H9 (cell line): ENCODE measurements around the gene ERFE. TPM values are rescaled to one million over a fixed set of nuclear protein-coding genes. Genes with fewer than 3 reads are reported as not detected.

Experiments
- DNase-seq: peaks from one replicate; pipeline ENCODE4 v3.0.0-alpha.2; 2017
- H2AFZ ChIP-seq: one replicate; pipeline ENCODE4 v1.6.1; 2013; ENCODE audit warnings: mild to moderate bottlenecking, low read length, control low read depth, moderate library complexity
- H2AK5ac ChIP-seq: 2 replicates; pipeline ENCODE4 v1.6.1; 2013; ENCODE audit warnings: low read length, control low read depth, mixed read lengths; ENCODE audit not compliant: insufficient read length
- H2BK120ac ChIP-seq: one replicate; pipeline ENCODE4 v1.6.1; 2013; ENCODE audit warnings: low read depth, mild to moderate bottlenecking, low read length, control low read depth, inconsistent platforms; ENCODE audit not compliant: poor library complexity, severe bottlenecking
- H2BK12ac ChIP-seq: 2 replicates; pipeline ENCODE4 v1.6.1; 2013; ENCODE audit warnings: low read length, control low read depth, mixed read lengths, low read depth; ENCODE audit not compliant: insufficient read length
- H2BK15ac ChIP-seq: 2 replicates; pipeline ENCODE4 v1.6.1; 2013; ENCODE audit warnings: low read depth, low read length, control low read depth
- H2BK20ac ChIP-seq: one replicate; pipeline ENCODE4 v1.6.1; 2013; ENCODE audit warnings: low read depth, mild to moderate bottlenecking, low read length, control low read depth, inconsistent platforms; ENCODE audit not compliant: poor library complexity, severe bottlenecking
- H2BK5ac ChIP-seq: 2 replicates; pipeline ENCODE4 v1.6.1; 2013; ENCODE audit warnings: low read length, control low read depth, mixed read lengths; ENCODE audit not compliant: insufficient read length
- H3K14ac ChIP-seq: 2 replicates; pipeline ENCODE4 v1.6.1; 2013; ENCODE audit warnings: low read length, control low read depth; ENCODE audit not compliant: insufficient read depth
- H3K18ac ChIP-seq: 2 replicates; pipeline ENCODE4 v1.6.1; 2013; ENCODE audit warnings: low read depth, mild to moderate bottlenecking, mixed read lengths, low read length, control low read depth; ENCODE audit not compliant: insufficient read length
- H3K23ac ChIP-seq: 2 replicates; pipeline ENCODE4 v1.6.1; 2013; ENCODE audit warnings: low read length, control low read depth, mixed read lengths, low read depth; ENCODE audit not compliant: insufficient read length
- H3K23me2 ChIP-seq: 2 replicates; pipeline ENCODE4 v1.6.1; 2013; ENCODE audit warnings: low read depth, mild to moderate bottlenecking, mixed read lengths, low read length, control low read depth; ENCODE audit not compliant: insufficient read length, poor library complexity, severe bottlenecking
- H3K27ac ChIP-seq: 2 replicates; pipeline ENCODE4 v1.5.1; 2013; ENCODE audit warnings: low read length, control low read depth, mixed read lengths, low read depth; ENCODE audit not compliant: insufficient read length
- H3K27me3 ChIP-seq: 2 replicates; pipeline ENCODE4 v1.6.1; 2013; ENCODE audit warnings: low read length, control low read depth, inconsistent platforms; ENCODE audit not compliant: insufficient read depth
- H3K4ac ChIP-seq: 2 replicates; pipeline ENCODE4 v1.6.1; 2013; ENCODE audit warnings: low read depth, mild to moderate bottlenecking, control low read depth, inconsistent platforms, low read length, moderate library complexity
- H3K4me1 ChIP-seq: 2 replicates; pipeline ENCODE4 v1.6.1; 2013; ENCODE audit warnings: low read length, control low read depth, inconsistent platforms; ENCODE audit not compliant: insufficient read depth
- H3K4me2 ChIP-seq: 2 replicates; pipeline ENCODE4 v1.6.1; 2013; ENCODE audit warnings: low read length, control low read depth, mixed read lengths; ENCODE audit not compliant: insufficient read length, insufficient read depth
- H3K56ac ChIP-seq: 2 replicates; pipeline ENCODE4 v1.6.1; 2013; ENCODE audit warnings: low read depth, mild to moderate bottlenecking, mixed read lengths, low read length, control low read depth; ENCODE audit not compliant: insufficient read length
- H3K79me1 ChIP-seq: 2 replicates; pipeline ENCODE4 v1.6.1; 2013; ENCODE audit warnings: low read depth, mild to moderate bottlenecking, moderate library complexity, low read length, control low read depth, inconsistent platforms; ENCODE audit not compliant: insufficient read depth, poor library complexity, severe bottlenecking
- H3K79me2 ChIP-seq: 2 replicates; pipeline ENCODE4 v1.6.1; 2013; ENCODE audit warnings: low read length, control low read depth, inconsistent platforms; ENCODE audit not compliant: insufficient read depth
- H3K9ac ChIP-seq: 2 replicates; pipeline ENCODE4 v1.6.1; 2013; ENCODE audit warnings: low read length, control low read depth, mixed read lengths; ENCODE audit not compliant: insufficient read length; ENCODE audit errors: extremely low read depth
- H3K9me3 ChIP-seq: one replicate; pipeline ENCODE4 v1.6.1; 2013; ENCODE audit warnings: low read depth, low read length, inconsistent platforms; ENCODE audit not compliant: control insufficient read depth
- H3T11ph ChIP-seq: one replicate; pipeline ENCODE4 v1.6.1; 2013; ENCODE audit warnings: mild to moderate bottlenecking, low read length, control low read depth, inconsistent platforms
- H4K20me1 ChIP-seq: one replicate; pipeline ENCODE4 v1.6.1; 2013; ENCODE audit not compliant: control insufficient read depth, insufficient read length, insufficient read depth
- H4K5ac ChIP-seq: 2 replicates; pipeline ENCODE4 v1.6.1; 2013; ENCODE audit warnings: low read depth, mild to moderate bottlenecking, mixed read lengths, low read length, control low read depth; ENCODE audit not compliant: insufficient read length
- H4K8ac ChIP-seq: replicated peaks from 2 replicates; pipeline ENCODE4 v1.6.1; 2013; ENCODE audit warnings: low read length, control low read depth, mixed read lengths, low read depth; ENCODE audit not compliant: insufficient read length
- H4K91ac ChIP-seq: 2 replicates; pipeline ENCODE4 v1.6.1; 2013; ENCODE audit warnings: low read depth, mild to moderate bottlenecking, moderate library complexity, mixed read lengths, low read length, control low read depth; ENCODE audit not compliant: insufficient read length
- H3K27ac Mint-ChIP-seq, 3 experiments: 2 replicates in 2 of 3; 3 replicates in 1 of 3; pipeline ENCODE4 v1.8.0; 2020 to 2021; ENCODE audit warnings: mixed read lengths in 3 of 3, mild to moderate bottlenecking in 1 of 3, moderate library complexity in 1 of 3
- H3K27me3 Mint-ChIP-seq: 2 replicates; pipeline ENCODE4 v1.8.0; 2021; ENCODE audit warnings: low read depth, mild to moderate bottlenecking, moderate library complexity, mixed read lengths
- H3K36me3 Mint-ChIP-seq, 3 experiments: 2 replicates in 2 of 3; 3 replicates in 1 of 3; pipeline ENCODE4 v1.8.0; 2020 to 2021; ENCODE audit warnings: low read depth in 3 of 3, mixed read lengths in 3 of 3; ENCODE audit not compliant: insufficient read depth in 1 of 3
- H3K4me1 Mint-ChIP-seq, 2 experiments: 2 replicates each; pipeline ENCODE4 v1.8.0; 2020; ENCODE audit warnings: mixed read lengths in 2 of 2
- H3K4me3 Mint-ChIP-seq, 2 experiments: 2 replicates in 1 of 2; 3 replicates in 1 of 2; pipeline ENCODE4 v1.8.0; 2020 to 2021; ENCODE audit warnings: mild to moderate bottlenecking in 2 of 2, mixed read lengths in 2 of 2, moderate library complexity in 1 of 2
- H3K9me3 Mint-ChIP-seq, 2 experiments: 2 replicates in 1 of 2; 3 replicates in 1 of 2; pipeline ENCODE4 v1.8.0; 2020; ENCODE audit warnings: mild to moderate bottlenecking in 2 of 2, mixed read lengths in 2 of 2, moderate library complexity in 1 of 2
- WGBS: extraction: QIAGEN DNeasy Blood & Tissue Kit; methylation state at CpG from one replicate; pipeline ENCODE4 v1.1.7; 2013; ENCODE audit warnings: missing lambda C conversion rate, low lambda C conversion rate, mixed read lengths; ENCODE audit not compliant: insufficient read length; ENCODE audit errors: extremely low coverage; 5-methylcytosine and 5-hydroxymethylcytosine counted together
- total RNA-seq: library from RNA; stranded (reverse); gene quantifications from 2 replicates; pipeline ENCODE4 v1.2.1, GENCODE V29; 2021
- TF ChIP-seq, protein P1 (sequence below): fragments of 200-600 bp; sonication (generic); conservative IDR thresholded peaks from 3 replicates; pipeline ENCODE4 v1.8.0; 2021; ENCODE audit warnings: antibody characterized with exemption, mild to moderate bottlenecking

Gene ERFE
- total RNA-seq, 1 experiment from 2014 or later, result 2.1 TPM

DNA sequence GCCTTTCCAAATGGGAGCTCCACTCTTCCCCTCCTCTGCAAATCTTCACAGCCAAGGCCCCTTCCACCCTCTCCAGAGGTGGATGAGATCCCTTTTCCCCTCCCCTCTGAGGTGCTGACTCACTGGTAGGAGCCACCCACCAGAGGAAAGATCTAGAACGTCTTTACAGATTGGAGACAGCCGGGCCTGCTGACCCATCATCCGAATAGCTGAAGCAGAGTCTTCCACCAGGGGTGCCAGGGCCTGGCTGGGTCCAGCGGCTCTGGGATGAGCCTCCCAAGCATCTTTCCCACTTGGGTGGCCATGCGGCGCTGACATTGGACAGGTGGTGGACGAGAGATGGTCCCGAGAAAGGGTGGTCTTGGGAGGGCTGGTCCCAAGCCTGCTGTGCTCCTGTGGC is 9.0 kb downstream of the ERFE start:
- Mint-ChIP-seq H3K9me3 (peaks cover 0 to 4% of the 10 kb centered on the region in 2 experiments; a peak in 1 of 5 replicates), H3K4me1 (0 out of 4 replicates have a peak, but pooled peaks cover 0 to 2% of the 10 kb centered on the region in 2 experiments), H3K27me3 (peaks cover 27% of the 10 kb centered on the region), H3K4me3 (no peak overlapping the region), H3K27ac (peak overlapping the region in 2 of 3 experiments; percentile 36 to 64; a peak in 2 of 7 replicates), H3K36me3 (peaks cover 11 to 33% (median 26%) of the 10 kb centered on the region in 3 experiments)
- Histone ChIP-seq H3K9me3 (no peaks in the 10 kb centered on the region), H3T11ph (no peak overlapping the region), H3K27me3 (peaks cover 9% of the 10 kb centered on the region; the same call in 1 of the 2 replicates), H4K8ac (no peak overlapping the region), H2BK20ac (no peak overlapping the region), H3K79me1 (no peaks in the 10 kb centered on the region), H3K27ac (no peak overlapping the region), H3K23me2 (no peaks in the 10 kb centered on the region), H4K5ac (no peak overlapping the region), H3K4ac (no peak overlapping the region), H3K56ac (no peak overlapping the region), H4K91ac (no peak overlapping the region), H2BK5ac (no peak overlapping the region), H2BK12ac (no peak overlapping the region), H2BK15ac (no peak overlapping the region), H3K14ac (no peak overlapping the region), H2AFZ (no peak overlapping the region), H3K18ac (no peak overlapping the region), H3K4me2 (no peak overlapping the region), H2AK5ac (no peak overlapping the region), H3K23ac (no peak overlapping the region), H4K20me1 (no peaks in the 10 kb centered on the region), H3K4me1 (no peaks in the 10 kb centered on the region), H3K9ac (no peak overlapping the region), H2BK120ac (no peak overlapping the region), H3K79me2 (no peaks in the 10 kb centered on the region)
- no CpG with 5 or more reads among the region's 8 CpGs for WGBS
- TF ChIP-seq, protein P1, sequence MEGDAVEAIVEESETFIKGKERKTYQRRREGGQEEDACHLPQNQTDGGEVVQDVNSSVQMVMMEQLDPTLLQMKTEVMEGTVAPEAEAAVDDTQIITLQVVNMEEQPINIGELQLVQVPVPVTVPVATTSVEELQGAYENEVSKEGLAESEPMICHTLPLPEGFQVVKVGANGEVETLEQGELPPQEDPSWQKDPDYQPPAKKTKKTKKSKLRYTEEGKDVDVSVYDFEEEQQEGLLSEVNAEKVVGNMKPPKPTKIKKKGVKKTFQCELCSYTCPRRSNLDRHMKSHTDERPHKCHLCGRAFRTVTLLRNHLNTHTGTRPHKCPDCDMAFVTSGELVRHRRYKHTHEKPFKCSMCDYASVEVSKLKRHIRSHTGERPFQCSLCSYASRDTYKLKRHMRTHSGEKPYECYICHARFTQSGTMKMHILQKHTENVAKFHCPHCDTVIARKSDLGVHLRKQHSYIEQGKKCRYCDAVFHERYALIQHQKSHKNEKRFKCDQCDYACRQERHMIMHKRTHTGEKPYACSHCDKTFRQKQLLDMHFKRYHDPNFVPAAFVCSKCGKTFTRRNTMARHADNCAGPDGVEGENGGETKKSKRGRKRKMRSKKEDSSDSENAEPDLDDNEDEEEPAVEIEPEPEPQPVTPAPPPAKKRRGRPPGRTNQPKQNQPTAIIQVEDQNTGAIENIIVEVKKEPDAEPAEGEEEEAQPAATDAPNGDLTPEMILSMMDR, result no peak
- DNase-seq, result no peak
